ENCODE data around the gene ARHGEF1.
A peak's percentile ranks its signal among the peaks of the same experiment; 100 is the strongest.

ARHGEF1 gene

DNA sequence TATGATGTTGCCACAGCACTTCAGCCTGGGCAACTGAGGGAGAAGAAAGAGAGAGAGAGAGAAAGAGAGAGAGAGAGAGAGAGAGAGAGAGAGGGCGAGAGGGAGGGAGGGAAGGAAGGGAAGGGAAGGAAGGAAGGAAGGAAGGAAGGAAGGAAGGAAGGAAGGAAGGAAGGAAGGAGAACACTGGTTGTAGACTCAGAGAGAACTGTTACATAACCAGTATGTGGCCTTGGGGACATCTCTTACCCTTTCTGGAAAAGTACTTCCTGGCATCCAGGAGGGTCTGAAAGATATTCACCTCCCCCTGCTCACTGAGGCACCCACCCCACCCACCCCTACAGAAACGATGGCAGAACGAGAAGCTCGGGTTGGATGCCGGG, 2.7 kb upstream of the ARHGEF1 start:
- DNase-seq (ENCODE audit: low read depth in 2 of 2, low spot score in 1 of 2), result no peak

DNA sequence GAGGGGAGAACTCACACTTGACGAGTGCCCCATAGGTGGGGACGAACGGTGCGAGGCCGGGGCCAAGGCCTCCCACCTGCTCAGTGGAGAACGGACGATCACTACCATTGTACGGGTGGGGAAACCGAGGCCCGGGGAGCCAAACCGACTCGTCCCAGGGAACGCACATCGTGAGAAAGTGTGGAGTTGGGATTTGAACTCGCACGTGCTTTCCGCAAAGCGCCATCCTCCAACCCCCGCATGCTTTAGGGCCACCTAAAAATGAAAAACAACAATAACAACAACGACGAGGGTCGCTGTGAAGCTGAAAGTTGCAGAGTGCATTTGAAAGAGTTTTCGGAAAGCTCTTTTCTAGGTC, 458 bp downstream of the ARHGEF1 start:
- DNase-seq (ENCODE audit: low read depth in 2 of 2, low spot score in 1 of 2), result no peak

DNA sequence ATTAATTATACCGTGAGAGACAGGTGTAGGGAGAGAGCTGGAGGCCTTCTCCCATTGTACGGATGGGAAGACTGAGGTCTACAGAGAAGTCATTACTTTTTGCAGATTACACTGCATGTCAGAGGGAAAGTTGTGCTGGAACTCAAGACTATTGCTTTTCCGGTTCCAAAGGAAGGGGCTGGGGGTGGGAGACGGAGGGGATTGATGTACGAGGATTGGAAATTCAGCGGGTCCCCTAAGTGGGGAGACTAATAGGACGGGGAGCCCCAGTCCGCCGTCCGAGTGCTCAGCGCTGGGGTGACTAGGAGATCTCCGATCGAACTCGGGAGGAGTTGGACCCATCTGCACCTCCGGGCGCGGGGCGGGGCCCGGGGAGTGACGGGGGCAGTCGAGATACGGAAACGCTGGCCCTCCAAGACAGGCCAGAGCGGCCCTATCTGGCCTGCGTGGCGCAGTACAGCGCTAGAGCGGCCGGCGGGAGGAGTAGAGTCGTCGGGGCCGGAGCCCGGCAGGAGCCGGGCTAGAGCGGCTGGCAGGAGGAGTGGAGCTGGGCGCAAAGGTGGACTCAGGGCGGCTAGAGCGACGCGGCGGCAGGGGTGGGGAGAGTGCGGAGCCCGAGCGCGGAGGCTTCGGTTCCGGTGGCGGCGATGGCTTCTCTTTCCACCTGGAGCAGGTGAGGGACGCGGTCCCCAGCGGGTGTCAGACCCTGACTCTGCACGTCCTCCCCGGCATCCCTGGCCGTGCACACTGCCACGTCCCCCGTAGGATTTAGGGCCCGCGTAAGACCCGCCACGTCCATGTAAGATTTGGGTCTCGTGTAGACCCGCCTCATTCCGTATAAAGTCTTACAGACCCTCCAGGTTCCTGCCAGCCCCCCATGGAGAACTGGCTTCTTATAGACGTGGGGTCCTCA, 1.1 kb downstream of the ARHGEF1 start:
- peak; percentile 75 to 77 for DNase-seq (ENCODE audit: low read depth in 2 of 2, low spot score in 1 of 2)

DNA sequence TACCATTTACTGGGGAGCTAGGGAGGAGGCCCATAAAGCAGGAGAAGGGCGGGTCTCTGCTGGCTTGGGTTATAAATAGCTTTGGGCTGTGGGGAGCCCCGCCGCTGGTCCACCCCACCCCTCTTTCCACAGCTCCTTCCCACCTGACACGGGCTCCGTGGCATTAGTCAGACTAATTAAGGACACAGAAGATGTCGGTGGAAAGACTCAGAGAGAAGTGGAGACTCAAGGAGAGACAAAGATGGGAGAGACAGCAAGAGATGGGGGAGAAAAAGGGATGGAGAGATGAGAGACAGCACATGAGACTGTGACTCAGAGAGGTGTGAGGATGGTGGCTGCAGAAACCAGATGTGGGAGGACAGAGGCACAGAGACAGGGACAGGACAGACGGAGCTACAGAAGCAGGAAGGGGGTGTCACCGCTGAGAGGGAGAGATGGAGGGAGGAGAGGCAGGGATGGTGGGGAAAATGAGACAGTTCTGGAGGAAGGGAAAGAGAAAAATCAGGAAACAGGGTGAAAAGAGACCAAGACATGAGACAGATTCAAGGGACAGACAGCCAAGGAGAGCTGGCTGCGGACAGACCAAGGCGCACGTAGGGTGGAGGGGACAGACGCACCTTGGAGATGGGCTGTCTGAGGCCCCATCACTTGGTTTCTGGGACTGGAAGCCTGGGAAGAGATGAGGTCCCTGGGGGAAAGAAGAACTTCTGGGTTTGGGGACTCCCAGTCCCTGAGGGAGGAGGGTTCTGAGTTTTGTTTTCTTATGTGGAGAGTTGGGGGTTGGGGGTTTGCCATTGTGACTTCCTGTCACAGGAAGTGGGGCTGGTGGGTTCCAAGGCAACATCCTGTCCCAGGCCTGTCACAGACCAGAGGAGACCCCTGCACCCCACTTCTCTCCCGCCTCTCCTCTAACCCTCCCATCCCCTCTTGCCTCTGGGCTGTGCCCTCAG, 4.1 kb downstream of the ARHGEF1 start:
- peak in 1 of 2 donors; percentile 50 for DNase-seq (ENCODE audit: low read depth in 2 of 2, low spot score in 1 of 2)

GRCh38 chr19:41887711-41888382, 4.9 kb downstream of the ARHGEF1 start:
- DNase-seq (ENCODE audit: low read depth in 2 of 2, low spot score in 1 of 2), result peak; percentile 80 to 83

GRCh38 chr19:41888926-41889325, 5.9 kb downstream of the ARHGEF1 start:
- DNase-seq (ENCODE audit: low read depth in 2 of 2, low spot score in 1 of 2), result no peak

DNA sequence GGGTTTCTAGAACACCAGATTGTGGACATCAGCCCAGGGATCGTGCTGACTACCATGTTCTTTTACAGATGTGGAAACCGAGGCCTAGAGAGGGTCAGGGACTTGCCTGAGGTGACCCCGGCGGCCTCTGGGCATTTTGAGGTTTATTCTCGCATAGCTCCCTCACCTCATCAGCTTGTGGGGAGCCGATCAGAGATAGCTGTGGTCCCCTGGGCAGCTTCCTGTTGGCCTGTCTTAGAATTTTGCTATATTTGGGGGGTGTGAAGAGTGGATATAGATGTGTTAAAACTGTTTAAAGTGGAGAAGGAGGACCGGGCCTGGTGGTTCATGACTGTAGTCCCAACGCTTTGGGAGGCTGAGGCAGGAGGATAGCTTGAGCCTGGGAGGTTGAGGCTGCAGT, 6.9 kb downstream of the ARHGEF1 start:
- DNase-seq (ENCODE audit: low read depth in 2 of 2, low spot score in 1 of 2), result no peak

DNA sequence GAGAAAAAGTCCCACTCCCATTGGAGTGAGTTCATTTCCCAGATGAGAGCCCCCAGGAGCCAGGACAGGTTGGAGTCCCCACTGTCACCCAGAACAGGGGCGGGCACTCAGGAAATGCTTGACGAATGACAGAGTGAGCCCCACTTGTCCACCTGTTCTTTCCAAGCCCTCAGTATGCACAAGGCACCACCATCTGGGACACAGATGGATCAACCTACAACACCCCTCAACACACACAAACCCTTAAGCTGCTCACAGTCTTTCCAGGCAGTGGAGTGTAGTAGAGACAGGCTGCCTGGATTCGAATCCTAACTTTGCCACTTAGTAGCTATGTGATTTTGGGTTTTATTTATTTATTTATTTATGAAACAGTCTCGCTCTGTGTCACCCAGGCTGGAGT, 8.0 kb downstream of the ARHGEF1 start:
- no peak for DNase-seq (ENCODE audit: low read depth in 2 of 2, low spot score in 1 of 2)

GRCh38 chr19:41892173-41892902, 9.4 kb downstream of the ARHGEF1 start:
- no peak for DNase-seq (ENCODE audit: low read depth in 2 of 2, low spot score in 1 of 2)

- no peak for DNase-seq (ENCODE audit: low read depth in 2 of 2, low spot score in 1 of 2)
These were observed 10.9 kb downstream of the ARHGEF1 start for GRCh38 chr19:41893899-41894298.

DNA sequence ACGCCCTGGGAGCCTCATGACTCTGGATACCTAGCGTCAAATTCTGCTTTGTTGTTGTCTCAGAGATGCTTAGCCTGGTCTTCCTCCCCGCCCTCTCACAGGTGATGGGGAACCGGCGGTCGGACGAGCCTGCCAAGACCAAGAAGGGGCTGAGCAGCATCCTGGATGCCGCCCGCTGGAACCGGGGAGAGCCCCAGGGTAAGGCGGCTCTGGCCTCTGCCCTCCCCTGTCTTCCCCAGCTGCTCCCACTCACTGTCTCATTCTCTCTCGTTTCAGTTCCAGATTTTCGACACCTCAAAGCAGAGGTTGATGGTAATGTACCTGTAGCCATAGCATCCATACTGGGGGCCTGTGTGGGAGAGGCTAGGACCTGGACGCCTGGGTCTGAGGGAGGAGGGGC, 11.4 kb downstream of the ARHGEF1 start:
- DNase-seq (ENCODE audit: low read depth in 2 of 2, low spot score in 1 of 2), result no peak

DNA sequence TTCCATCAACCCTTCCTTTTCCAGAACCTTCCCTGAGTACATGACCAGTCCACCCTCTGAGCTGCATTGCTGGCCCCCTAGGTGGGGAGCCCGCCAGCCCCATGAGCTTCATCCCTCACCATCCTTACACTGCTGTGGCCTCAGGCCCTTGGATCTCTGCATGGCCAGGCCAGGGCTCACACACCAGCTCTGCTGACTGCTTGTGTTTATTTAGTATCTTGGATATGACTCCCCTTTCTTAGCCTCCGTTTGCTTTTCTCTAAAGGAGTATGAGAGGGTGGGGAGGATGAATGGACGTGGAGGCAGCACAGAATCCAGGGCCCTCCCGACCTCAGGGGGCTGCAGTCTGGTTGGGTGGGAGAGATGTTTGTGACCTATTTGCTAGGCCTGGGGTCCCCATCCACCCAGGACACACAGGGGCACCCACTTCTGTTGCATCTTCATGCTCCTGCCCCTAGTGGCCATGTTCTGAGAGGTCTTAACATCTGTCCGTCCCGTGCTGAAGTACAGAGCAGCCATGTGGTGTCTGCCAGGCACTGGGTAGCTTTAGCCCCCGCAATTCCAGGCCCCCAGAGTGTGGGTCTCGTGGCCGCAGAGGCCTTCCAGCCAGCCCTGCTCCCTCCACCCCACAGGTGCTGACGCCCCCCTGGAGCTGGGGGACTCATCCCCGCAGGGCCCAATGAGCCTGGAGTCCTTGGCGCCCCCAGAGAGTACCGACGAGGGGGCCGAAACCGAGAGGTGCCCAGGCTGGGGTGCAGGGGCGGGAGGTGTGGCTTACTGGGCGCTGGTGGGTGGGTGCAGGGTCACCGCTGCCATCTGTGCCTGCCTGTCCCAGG, 13.0 kb downstream of the ARHGEF1 start:
- no peak for DNase-seq (ENCODE audit: low read depth in 2 of 2, low spot score in 1 of 2)

DNA sequence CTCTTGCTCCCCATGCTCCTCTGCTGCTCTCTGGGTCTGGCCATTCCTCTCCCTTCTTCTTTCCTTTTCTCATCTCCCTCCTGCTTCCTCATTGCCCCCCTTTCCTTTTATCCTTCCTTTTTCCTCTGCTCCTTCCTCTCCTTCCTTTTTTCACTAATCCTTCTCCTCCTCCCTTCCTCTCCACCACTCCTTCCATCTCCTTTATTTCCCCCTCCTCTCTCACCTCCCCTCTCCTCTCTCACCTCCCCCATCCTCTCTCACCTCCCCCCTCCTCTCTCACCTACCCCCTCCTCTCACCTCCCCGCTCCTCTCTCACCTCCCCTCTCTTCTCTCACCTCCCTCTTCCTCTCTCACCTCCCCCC, 13.6 kb downstream of the ARHGEF1 start:
- DNase-seq (ENCODE audit: low read depth in 2 of 2, low spot score in 1 of 2), result no peak

GRCh38 chr19:41897181-41897580, 14.2 kb downstream of the ARHGEF1 start:
- no peak for DNase-seq (ENCODE audit: low read depth in 2 of 2, low spot score in 1 of 2)

DNA sequence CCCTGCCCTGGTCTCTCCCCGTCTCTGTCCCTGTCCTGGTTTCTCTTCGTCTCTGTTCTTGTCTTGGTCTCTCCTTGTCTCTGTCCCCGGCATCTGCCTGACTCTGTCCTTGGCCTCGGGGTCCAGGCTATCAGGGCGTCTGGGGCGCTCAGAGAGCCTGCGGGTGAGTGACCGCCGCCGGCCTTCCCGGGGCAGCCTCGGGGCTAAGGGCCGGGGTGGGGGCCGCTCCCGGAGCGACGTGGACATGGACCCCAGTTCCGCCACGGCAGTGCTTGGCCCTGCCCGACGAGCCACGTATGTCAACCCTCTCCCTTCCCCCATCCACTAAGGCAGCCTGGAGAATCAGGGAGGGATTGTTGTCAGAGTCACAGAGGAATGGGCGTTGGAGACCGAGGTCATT, 14.8 kb downstream of the ARHGEF1 start:
- DNase-seq (ENCODE audit: low read depth in 2 of 2, low spot score in 1 of 2), result no peak

DNA sequence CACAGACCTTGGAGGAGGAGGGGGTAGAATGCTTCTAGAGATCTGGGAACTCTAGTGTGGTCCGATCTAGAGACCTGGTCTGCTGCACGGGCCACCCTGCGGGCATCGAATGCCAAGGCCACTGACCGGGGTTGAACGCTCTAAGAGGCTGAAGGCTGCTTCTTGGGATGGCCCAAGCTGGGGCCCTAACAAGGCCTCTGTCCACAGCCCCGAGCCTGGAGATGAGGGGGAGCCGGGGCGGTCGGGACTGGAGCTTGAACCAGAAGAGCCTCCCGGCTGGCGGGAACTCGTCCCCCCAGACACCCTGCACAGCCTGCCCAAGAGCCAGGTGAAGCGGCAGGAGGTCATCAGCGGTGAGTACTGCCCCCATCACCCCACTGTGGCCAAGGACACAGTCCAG, 15.3 kb downstream of the ARHGEF1 start:
- DNase-seq (ENCODE audit: low read depth in 2 of 2, low spot score in 1 of 2), result no peak

DNA sequence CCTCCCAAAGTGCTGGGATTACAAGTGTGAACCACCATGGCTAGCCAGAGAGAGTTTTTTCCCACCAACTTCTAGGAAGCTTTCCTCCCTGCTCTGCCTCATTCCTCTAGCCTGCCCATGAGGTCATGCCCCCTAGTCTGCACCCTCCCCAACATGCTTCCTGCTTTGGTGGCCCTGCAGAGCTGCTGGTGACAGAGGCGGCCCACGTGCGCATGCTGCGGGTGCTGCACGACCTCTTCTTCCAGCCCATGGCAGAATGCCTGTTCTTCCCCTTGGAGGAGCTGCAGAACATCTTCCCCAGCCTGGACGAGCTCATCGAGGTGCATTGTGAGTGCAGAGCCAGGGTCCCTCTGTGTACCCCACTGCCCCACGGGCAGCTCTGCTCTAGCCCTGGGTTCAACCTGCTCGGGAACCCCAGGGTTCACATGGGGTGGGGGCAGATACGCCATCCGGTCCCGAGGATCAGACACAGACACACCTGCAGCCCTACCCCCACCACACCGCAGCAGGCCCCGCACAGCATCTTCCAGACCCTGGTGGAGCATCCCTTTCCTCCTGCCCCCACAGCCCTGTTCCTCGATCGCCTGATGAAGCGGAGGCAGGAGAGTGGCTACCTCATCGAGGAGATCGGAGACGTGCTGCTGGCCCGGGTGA, 18.9 kb downstream of the ARHGEF1 start:
- DNase-seq (ENCODE audit: low read depth in 2 of 2, low spot score in 1 of 2), result no peak

DNA sequence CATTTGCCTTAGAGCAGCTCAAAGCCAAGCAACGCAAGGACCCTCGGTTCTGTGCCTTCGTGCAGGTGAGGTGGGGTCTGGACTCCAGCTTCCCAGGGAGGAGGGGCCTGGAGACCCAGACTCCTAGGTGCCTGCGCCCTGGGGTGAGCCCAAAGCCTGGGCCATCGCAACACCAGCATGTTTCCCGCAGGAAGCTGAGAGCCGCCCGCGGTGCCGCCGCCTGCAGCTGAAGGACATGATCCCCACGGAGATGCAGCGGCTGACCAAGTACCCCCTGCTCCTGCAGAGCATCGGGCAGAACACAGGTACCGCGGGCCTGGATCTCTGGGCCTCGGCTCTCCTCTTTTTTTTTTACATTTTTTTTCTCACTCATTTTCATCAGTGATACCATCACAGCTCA, 19.6 kb downstream of the ARHGEF1 start:
- DNase-seq (ENCODE audit: low read depth in 2 of 2, low spot score in 1 of 2), result no peak

GRCh38 chr19:41903193-41903953, 20.4 kb downstream of the ARHGEF1 start:
- no peak for DNase-seq (ENCODE audit: low read depth in 2 of 2, low spot score in 1 of 2)

Measured in stimulated activated CD8-positive, alpha-beta memory T cell treated with anti-CD3 and anti-CD28 coated beads, Interleukin-4, amount 100 ng/mL, for 1 hour (primary cell).